ENCODE measurements around the gene WSCD1.

The WSCD1 gene

DNA sequence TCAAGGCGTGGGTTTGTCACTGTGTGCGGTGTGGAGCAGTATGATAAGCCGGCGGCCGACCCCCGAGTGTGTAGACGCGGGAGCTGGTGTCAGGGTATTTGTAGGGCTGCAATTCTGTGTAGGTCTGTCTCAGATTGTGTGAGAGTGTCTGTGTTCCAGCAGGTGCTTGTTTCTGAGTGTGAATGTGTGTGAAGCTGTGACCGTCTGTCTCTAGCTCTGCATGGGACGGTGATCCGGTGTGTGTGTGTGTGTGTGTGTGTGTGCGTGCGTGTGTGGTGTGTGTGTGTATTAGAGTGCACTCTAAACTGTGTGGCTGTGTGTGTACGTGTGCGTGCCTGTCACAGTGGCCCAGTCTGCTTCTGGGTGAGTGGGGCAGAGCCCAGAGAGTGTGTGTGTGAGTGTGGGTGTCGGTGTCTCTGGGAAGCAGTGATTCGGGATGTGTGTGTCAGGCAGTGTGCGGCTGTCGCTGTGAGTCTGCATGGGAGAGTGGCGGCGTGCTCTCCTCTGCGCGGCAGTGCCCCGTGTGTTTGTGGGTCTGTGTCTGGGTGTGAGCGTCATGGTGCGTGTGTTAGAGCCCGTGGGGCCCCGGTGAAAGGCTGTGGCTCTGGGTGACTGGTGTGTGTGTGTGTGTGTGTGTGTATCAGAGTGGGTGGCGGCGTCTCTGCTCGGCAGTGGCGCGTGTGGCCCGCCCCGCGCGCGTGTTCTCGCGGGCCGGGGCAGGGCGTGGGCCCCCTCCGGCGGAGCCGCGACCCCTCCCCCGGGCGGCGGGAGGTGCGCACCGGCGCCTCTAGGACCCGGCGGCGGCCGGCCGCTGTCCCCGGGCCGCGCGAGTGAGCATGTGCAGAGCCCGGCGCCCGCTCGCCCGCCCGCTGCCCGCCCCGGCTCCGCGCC is at the start of gene WSCD1:
Gene WSCD1 (plus strand): TSS at position 841 of the 891 bp plus-strand sequence. CDS start 10,280 bp downstream, outside the sequence.
- DNase-seq, result peak; percentile 5 to 18

DNA sequence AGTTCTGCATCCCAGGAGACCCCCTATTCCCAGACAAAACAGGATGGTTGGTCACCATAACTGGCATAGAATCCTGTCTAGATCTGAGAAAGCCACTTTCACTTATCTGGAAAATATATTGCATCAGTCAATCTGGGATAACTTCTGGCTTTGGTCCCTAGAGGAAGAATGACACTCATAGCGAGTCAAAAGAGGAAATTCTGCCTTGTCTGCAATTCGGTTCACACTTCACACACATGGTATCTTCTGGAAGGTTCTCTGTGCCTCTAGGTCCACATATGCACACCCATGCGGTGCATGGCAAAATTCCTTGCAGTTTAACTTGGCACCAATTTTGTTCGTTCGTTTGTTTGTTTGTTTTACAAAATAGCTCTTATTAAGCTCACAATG is 49.2 kb upstream of the WSCD1 start:
- DNase-seq, result no peak

DNA sequence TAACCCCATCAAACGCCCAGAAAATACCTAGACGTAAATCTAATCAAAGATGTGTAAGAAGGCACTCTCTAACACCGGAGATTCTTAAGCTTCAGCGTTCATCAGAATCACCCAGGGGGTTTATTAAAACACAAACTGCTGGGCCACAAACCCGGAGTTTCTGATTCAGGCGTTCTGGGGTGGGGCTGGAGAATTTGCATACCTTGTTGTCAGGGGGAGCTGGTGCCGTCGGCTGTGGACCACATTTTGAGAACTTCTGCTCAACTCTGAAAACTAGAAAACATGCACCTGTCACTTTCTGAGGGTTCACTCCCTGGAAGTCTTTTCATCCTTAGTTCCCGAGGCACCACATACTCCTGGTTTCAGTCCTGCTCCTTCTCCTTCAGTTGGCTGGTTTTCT is 48.6 kb upstream of the WSCD1 start:
- DNase-seq, result no peak

DNA sequence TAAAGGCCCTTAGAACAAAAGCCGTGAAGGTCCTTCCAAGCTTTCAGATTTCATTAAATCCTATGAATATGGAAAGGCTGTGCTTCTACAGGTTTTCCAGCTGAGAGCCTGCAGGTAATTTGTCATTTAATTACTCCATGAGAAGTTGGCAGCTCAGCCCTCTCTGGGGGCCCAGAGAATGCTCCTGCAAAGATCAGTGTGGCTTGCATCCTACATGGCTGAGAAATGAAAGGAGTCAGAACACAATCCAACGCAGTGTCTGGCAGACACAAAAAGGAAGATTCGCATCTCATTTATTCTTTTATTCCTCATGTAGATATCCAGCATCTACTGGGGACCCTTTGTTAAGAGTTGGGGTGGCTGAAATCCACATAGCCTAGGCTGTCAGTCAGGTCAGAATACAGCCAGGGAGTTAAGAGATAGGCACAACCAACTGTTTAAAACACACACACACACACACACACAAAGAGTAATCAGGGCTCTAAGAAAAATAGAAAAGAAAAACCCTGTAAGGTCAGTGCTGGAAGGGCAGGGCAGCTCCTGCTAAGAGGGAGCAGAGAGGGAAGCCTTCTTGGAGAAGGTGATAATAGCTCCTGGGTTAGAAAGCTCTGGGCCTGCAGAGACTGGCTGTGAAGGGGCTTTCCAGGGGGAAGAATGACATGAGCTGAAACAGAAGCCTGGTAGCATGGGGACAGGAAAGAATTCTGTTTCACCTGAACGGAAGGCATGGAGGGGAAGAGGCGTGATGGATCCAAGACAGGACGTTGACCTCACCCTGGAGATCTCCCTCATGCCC is 46.9 kb upstream of the WSCD1 start:
- DNase-seq, result no peak

DNA sequence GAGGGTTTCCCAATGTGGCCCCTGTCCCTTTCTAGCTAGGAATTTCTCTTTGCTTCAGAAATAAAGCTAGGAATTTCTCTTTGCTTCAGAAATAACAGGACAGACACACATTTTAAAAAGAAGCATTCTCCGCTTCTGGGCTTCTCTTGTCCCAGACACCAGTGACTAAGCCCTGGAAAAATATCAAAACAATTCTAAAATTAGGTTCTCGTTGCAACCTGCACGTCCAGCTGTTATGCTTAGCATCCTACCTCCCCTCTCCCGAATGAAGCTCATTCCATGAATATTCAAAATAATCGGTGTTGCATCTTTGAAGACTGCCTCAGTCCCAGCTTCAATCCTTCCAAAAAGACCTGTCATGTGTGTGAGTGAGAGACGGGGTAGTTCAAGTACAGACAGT is 45.6 kb upstream of the WSCD1 start:
- no peak for DNase-seq

DNA sequence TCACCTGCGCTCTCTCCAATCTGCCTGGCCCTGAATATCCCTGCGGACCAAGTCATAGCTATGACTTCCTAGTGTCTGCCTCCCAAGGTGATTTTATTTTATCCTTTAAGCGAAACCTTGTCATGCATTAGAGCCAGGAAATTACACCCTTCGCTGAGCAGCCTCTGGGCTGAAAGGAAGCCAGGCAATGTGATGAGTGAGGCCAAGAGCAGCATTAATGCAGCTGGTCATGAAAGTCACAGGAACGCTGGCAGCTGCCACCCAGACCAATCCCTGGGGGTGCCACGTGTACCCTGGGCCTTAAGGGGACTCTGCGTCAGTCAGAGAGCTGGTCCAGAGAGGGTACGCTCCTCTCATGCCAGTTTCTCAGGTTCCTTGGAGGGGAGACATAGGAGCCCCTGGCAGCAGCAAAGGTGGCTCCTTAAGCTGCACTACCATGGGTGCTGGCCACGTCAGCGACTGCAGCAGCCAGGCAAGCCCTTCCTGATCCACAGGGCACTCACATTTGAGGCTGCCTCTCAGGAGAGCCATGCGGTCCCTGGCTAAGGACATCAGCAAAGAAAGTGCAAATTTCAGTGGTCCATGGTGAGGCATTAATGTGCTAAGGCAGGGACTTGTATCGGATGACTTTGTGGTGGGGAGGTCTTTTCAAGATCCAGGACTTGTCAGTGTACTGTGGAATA is 42.7 kb upstream of the WSCD1 start:
- DNase-seq, result peak in 1 of 2 experiments; percentile 10

DNA sequence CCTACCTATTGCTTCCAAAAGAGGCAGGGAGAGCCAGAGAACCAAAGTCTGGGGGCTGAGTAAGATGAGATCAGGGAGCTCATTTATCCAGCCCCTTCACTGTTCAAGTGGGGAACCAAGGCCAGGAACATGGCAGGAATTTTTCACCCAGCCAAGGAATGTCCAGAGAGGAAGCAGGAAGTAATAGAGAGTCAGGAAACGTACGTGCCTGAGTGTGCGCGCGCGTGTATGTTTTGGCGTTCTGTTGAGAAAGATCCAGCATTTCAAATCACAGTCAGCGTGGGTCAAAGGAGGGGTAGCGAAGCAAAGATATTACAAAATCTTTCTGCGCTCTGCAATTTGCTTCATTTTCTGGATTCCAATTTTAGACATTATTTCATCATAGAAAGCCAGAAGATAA is 41.9 kb upstream of the WSCD1 start:
- DNase-seq, result no peak

DNA sequence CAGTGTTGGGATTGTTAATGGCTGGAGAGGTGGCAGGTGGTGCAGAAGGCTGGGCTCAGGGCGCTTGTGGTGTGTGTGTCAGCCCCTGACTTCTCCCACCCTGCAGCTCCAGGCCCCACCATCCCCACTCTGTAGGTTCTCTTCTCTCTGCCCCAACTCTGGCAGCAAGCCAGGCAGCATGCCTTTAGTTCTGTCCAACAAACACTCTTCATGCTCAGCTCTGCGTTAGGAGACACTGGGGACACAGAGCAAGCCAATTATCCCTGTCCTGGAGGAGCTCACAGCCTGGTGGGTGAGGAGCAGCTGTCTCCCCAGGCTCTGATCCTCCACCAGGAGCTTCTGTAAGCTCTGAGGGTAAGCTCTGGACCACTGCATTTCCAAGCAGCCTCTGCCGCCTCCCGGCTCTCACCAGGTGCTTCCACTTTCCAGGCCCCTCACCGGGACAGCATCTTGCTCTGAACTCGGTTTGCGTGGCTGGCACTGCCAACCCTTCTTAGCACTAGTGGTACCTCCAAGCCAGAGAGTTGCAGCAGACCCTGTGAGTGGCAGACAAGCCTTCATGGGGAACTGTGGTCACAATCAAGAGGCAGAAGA is 34.3 kb upstream of the WSCD1 start:
- no peak for DNase-seq

DNA sequence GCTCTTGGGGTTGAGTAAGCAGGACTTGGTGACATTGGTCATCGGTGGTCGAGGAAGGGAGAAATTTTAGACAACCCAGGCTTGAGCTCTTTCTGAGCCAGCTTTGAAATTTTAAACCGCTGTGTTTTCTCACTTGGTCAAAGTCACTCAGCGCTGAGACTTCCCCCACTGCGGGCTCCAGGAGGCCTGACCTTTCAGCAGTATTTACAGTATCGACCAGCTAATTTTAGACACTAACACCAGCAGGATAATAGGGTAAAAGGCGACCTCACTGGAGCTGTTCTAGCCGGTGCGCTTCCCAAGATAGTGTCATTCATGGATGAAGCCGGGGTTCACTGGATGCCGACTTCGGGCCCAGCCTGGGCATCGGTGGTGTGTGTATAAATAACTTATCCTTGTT is 29.7 kb upstream of the WSCD1 start:
- no peak for DNase-seq

DNA sequence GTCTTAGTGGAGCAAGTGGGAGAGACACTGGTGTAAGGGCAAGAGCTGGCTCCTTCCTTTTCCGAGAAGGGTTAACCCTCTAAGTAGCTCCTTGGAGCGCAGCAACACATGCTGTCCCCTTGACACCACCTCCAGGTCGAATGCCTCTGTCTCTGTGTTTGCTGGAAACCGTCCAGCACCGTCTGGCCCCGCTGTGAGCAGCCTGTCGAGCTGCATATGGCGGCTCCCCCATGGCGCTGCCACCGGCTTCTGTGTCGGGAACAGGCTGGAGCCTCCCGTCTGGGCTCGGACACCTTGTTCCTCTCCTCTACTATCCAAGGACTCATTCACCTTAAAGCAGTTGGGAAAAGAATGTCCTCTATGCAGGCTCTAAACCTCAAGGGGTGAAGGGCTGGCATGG is 28.9 kb upstream of the WSCD1 start:
- no peak for DNase-seq

DNA sequence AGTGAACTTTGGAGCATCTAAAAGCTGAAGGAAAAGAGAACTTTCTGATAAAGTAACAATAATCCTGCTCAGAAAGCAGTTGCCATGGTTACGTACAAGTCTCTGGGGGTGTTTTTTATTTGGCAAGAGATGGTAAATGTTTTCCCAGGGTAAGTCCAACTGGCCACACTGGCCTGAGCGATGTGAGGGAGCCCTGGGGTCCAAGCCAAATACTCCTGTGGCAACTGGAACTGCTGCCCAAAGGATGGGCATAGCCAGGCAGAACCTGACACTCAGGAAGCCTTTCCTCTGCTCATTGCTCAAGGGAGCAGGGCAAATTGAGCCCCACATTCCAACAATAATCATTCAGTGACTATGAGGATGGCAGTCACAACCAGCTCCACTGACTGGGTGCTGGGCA is 26.8 kb upstream of the WSCD1 start:
- no peak for DNase-seq

DNA sequence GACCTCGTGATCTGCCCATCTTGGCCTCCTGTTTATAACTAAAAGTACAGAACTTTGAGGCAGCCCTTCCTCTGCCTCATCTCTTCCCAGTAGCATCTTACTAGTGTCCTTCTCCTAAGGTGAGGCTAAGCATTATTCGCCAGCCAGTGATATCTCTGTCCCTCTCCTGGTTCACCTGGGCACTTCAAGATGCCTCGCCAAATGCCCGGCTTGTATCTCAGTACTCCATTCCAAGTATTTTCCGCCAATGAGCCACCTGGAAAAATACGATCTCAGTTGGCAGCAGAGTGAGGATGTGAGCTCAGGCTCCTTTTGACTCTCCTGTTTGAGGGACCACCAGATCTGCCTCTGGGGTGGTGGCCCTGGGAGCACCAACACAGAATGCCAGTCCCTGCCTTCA is 25.9 kb upstream of the WSCD1 start:
- no peak for DNase-seq

DNA sequence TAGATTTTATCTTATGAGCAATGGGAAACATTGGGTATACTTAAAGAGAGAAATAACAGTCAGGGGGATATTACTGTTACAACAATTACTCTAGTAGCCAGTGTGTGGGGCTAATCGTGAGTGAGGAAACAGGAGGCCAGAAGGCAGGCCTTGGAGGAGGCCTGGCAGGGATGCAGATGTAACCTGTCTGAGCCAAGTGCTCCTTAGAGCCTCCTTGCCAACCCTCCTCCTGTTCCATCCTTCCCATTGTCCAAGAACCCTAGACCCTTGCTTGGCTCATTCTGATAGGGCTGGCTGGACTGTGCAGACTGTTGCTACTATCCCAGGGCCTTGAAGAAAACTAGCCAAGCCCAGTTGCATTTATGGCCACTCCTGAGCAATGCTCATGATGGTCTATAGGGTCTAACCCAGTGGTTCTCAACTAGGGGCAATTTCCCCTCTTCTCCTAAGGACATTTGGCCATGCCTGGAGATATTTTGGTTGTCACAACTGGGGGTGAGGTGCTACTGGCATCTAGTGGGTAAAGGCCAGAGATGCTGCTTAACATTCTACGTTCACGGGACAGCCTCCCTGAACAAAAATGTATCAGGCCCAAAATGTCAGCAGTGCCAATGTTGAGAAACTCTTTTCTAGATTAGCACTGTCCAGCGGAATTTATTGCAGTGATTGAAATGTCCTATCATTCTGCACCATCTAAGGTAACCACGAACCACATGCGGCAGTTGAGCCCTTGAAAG is 24.4 kb upstream of the WSCD1 start:
- DNase-seq, result no peak

DNA sequence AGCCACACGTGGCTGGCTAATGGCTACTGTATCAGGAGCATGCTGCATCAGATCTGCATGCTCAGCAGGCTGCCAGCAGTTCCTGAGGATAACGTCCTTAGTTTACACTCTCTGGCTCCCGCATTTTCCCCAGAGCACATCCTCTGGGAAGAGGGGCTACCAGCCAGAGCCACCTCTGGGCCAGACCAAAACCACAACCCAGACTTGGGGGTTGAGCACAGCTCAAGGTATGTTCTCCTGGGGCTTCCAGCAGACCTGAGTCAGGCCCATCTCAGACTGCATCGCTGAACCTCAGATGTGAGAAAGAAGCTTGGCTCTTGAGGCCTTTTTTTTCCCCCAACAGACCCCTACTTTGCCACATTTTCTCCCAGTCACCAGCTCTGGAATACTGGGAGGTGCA is 23.7 kb upstream of the WSCD1 start:
- DNase-seq, result no peak

DNA sequence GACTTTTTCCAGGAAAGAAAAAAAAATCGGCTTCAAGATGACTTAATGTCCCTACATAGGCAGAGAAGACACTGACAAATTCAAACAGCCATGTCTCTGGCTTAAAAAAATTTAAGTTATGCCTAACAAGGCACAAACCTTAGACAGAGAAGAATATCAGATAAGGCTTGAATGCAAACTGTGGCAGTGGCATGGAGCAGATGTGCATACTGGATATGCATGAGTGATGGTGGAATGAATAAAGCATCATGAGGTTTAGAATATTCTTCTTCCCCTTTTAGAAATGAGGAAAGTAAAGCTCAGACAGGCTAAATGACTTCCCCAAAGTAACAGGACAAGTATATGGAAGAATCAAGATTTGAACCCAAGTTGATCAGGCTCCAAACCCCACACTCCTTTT is 23.2 kb upstream of the WSCD1 start:
- no peak for DNase-seq

DNA sequence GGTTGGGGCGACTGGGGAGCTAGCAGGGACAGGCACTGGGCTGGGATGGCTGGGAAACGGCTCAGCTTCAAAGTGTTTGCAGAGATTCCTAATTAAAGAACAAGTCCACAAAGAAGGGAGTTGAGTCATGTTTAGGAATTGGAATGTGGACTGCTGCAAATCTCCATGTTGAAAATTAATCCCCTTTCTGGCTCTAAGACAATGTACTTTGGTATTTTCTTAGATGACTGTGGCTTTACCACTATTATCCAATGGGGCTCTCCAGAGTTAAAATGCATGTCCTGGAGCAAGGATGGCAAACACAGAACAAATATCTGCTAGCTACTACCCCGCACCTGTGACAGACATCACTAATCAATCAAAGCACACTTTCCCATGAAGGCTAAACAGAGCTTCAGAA is 22.2 kb upstream of the WSCD1 start:
- DNase-seq, result no peak

DNA sequence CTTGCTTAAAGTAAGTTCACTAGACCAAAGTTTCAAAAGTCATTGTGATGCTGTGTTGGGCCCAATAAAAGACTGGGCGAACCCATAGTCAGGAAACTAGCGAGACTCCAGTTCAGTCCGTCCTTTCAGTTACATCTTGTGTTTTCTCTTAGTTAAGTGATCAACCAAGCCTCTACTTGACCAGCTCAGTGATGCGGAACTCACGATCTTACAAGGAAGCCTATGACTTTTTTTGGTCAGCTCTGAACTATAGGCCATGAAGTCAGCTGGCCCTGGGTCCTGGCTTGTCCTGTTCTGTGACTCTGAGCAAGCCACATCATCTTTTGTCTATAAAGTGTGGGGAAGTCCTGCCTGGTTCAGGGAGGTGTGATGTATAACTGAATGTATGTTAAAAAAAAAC is 21.7 kb upstream of the WSCD1 start:
- DNase-seq, result no peak

DNA sequence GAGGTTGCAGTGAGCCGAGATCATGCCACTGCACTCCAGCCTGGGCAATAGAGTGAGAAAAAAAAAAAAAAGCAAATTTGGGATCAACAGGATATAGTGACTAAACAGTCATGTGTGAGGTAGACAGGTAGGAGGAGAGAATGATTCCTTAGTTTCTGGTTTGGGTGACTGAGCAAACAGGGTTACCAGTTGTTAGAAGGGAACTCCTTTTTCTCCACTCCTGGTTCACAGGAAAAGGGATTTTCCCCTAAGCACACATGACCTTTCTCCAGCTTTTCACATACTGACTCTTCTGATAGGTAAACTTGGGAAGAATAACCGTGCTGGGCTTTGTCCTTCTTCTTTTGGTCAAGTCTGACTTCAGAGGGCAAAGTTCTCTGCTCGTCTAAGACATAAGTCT is 17.3 kb upstream of the WSCD1 start:
- no peak for DNase-seq

DNA sequence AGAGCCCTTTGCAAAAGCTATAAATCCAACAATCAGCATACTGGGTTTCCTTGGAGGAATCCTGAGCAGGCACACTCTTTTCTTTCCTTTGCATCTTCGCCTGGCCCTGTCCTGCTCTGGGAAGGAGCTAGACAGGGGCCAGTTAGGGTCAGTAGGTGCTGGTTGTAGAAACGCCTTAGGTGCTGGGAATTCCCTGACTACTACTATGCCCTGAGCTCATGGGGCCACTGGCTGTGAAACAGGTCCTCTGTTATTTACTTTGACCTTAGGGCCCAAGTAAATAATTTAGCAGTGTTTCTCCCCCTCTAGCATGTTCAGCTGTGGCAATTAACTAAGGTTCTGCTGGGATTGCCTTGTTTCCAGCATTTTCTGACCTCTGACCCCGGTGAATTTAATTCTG is 15.8 kb upstream of the WSCD1 start:
- DNase-seq, result no peak

DNA sequence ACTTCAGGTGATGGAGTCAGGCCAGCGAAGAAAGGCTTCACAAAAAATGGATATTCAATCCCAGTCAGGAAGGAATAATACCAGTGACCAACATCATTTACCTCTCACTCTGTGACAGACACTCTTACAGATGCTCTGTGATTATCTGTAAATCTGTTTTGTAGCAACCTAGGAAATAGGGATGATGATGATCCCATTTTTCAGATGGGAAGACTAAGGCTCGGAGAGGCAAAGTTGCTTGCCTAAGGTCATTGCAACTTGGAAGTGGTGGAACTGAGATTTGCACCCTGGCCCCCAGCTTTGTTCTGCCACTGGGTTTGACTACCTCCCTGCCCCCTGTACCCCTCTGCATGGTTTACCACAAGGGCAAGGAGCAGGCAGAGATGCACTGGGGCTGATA is 14.1 kb upstream of the WSCD1 start:
- no peak for DNase-seq

DNA sequence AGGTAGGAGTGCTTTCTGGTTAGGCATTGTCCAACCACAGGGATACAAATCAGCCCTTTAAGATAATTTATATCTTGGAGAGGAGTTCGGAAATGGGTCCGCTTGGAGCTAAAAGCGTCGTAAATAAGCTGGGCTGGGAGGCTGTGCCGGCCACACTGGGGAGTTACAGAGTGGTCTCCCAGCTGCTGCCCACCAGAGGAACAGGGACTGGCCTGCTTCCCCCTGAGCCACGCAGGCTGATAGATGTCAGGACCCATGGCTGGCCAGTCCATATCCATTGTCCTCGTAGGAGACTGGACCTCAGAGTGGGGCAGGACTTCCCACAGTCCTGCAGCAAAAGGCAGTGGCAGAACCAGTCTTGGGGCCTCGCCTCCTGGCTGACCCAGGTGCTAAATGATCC is 12.6 kb upstream of the WSCD1 start:
- DNase-seq, result no peak

DNA sequence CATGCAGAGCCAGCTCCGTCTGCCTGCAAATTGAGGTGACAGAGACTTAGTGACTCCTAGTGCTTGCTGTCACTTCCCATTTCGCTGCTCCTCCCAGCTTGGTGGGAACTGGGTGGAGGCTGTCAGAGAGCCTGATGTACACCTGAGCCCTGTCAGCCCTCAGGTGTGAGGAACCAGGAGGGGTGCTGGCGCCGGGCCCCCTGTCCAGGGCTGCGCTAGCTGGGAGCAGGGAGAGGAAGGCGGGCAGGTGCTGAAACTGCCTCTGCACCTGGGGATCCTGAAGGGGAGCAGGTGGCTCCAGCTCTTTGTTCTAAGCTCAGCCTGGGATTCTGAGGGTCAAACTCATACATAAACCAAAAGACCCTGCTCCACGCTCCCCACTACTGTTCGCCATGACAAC is 10.8 kb upstream of the WSCD1 start:
- DNase-seq, result no peak

DNA sequence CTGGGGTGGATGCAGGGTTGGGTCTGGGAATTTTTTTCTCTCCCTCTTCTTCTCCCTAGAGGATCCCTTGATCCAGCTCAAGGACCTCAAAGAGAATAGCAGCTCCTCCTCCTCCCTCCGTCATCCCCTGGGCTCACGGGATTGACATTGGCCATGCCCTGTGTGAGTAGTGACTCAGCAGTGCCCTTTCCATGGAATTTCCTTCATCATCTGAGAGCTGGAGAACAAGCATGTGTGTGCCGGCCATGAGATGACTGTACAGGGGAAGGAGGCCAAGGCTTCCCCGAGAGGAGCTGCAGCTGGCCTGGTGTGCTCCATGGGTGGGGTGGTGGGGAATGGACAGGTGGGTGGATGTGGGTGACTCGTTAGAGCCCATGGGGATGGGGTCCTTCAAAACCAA is 8.9 kb upstream of the WSCD1 start:
- DNase-seq, result no peak
